ENCODE data around the gene SETDB2.

- TF ChIP-seq ETV6 (CRISPR knock-in tag; IDR thresholded peaks at IDR 0.05) (no peak), ZNF232 (CRISPR knock-in tag; IDR thresholded peaks at IDR 0.05) (no peak), SMAD4 (CRISPR knock-in tag; IDR thresholded peaks at IDR 0.05) (no peak), E2F5 (CRISPR knock-in tag; IDR thresholded peaks at IDR 0.05) (no peak), NR2C2 (CRISPR knock-in tag; IDR thresholded peaks at IDR 0.05) (no peak), ZNF396 (CRISPR knock-in tag; IDR thresholded peaks at IDR 0.05; ENCODE audit: borderline replicate concordance) (no peak), E2F4 (CRISPR knock-in tag; IDR thresholded peaks at IDR 0.05; ENCODE audit: borderline replicate concordance, low read depth) (no peak), JUN (CRISPR knock-in tag; IDR thresholded peaks at IDR 0.05) (no peak), IRF2 (CRISPR knock-in tag; IDR thresholded peaks at IDR 0.05; ENCODE audit: borderline replicate concordance, low read depth) (no peak)
- TF ChIP-seq, protein P1, sequence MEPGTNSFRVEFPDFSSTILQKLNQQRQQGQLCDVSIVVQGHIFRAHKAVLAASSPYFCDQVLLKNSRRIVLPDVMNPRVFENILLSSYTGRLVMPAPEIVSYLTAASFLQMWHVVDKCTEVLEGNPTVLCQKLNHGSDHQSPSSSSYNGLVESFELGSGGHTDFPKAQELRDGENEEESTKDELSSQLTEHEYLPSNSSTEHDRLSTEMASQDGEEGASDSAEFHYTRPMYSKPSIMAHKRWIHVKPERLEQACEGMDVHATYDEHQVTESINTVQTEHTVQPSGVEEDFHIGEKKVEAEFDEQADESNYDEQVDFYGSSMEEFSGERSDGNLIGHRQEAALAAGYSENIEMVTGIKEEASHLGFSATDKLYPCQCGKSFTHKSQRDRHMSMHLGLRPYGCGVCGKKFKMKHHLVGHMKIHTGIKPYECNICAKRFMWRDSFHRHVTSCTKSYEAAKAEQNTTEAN (CRISPR knock-in tag; IDR thresholded peaks at IDR 0.05) = no peak
- TF ChIP-seq, protein P2, sequence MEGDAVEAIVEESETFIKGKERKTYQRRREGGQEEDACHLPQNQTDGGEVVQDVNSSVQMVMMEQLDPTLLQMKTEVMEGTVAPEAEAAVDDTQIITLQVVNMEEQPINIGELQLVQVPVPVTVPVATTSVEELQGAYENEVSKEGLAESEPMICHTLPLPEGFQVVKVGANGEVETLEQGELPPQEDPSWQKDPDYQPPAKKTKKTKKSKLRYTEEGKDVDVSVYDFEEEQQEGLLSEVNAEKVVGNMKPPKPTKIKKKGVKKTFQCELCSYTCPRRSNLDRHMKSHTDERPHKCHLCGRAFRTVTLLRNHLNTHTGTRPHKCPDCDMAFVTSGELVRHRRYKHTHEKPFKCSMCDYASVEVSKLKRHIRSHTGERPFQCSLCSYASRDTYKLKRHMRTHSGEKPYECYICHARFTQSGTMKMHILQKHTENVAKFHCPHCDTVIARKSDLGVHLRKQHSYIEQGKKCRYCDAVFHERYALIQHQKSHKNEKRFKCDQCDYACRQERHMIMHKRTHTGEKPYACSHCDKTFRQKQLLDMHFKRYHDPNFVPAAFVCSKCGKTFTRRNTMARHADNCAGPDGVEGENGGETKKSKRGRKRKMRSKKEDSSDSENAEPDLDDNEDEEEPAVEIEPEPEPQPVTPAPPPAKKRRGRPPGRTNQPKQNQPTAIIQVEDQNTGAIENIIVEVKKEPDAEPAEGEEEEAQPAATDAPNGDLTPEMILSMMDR (IDR thresholded peaks at IDR 0.05) = no peak
- TF ChIP-seq, protein P3, sequence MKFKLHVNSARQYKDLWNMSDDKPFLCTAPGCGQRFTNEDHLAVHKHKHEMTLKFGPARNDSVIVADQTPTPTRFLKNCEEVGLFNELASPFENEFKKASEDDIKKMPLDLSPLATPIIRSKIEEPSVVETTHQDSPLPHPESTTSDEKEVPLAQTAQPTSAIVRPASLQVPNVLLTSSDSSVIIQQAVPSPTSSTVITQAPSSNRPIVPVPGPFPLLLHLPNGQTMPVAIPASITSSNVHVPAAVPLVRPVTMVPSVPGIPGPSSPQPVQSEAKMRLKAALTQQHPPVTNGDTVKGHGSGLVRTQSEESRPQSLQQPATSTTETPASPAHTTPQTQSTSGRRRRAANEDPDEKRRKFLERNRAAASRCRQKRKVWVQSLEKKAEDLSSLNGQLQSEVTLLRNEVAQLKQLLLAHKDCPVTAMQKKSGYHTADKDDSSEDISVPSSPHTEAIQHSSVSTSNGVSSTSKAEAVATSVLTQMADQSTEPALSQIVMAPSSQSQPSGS (CRISPR knock-in tag; IDR thresholded peaks at IDR 0.05; ENCODE audit: borderline replicate concordance, low read depth) = no peak
- TF ChIP-seq, protein P4, sequence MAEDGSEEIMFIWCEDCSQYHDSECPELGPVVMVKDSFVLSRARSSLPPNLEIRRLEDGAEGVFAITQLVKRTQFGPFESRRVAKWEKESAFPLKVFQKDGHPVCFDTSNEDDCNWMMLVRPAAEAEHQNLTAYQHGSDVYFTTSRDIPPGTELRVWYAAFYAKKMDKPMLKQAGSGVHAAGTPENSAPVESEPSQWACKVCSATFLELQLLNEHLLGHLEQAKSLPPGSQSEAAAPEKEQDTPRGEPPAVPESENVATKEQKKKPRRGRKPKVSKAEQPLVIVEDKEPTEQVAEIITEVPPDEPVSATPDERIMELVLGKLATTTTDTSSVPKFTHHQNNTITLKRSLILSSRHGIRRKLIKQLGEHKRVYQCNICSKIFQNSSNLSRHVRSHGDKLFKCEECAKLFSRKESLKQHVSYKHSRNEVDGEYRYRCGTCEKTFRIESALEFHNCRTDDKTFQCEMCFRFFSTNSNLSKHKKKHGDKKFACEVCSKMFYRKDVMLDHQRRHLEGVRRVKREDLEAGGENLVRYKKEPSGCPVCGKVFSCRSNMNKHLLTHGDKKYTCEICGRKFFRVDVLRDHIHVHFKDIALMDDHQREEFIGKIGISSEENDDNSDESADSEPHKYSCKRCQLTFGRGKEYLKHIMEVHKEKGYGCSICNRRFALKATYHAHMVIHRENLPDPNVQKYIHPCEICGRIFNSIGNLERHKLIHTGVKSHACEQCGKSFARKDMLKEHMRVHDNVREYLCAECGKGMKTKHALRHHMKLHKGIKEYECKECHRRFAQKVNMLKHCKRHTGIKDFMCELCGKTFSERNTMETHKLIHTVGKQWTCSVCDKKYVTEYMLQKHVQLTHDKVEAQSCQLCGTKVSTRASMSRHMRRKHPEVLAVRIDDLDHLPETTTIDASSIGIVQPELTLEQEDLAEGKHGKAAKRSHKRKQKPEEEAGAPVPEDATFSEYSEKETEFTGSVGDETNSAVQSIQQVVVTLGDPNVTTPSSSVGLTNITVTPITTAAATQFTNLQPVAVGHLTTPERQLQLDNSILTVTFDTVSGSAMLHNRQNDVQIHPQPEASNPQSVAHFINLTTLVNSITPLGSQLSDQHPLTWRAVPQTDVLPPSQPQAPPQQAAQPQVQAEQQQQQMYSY (CRISPR knock-in tag; IDR thresholded peaks at IDR 0.05) = no peak
Measured at GRCh38 chr13:49464085-49464484, 20.0 kb downstream of the SETDB2 start.
